Measurements from ENCODE around the gene HNRNPH3.

- TF ChIP-seq CTCF (IDR thresholded peaks at IDR 0.05) = no peak
- no peak for TF ChIP-seq EZH2 (IDR thresholded peaks at IDR 0.05)
- no peak for TF ChIP-seq EZH2phosphoT487 (IDR thresholded peaks at IDR 0.05)
Measured at GRCh38 chr10:68342909-68343516, 11.1 kb downstream of the HNRNPH3 start.

Data from neural progenitor cell (in vitro differentiated cells).